ENCODE measurements around the gene CPEB4.

The CPEB4 gene

DNA sequence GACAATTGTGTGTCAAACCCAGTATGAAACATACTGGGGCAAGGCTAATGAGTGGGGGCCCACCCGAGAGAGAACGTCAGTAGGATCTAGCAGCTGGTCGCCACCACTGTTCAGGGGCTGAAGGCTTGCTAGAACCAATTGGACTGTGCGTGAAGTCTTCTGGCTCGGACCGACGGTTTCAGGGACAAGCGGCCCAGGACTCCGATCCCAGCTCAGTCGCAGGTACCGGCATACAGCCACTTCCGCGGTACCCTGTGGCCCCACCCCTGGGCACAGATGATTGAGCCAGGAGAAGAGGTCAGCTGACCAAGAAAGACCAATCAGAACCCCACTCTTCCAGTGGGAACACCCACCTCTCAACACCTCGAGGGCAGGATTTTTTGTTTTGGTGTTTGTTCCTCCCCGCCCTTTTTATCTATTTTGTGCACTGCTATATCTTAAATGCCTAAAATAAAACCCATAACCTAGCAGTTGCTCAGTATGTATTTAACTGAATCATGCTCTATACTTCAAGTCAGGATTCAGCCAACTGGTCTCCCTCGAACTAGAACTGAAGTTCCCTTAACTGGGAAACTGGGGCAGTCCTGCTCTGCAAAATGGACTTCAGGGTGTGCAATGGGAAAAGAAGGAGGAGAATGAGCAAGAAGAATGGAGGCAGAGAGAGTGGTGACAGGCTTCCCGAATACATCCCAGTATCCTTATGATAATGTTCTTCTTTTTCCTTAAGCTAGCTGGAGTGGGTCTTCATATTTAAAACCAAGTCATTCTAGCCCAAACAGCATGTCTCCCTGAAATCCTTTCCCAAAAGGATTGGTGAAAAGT lies 21.1 kb upstream of the CPEB4 start:
- in situ Hi-C loops (cut with MboI; ENCODE audit: low sequenced_read_pairs, unreplicated experiment): no loop called here
- TF ChIP-seq, protein P1, sequence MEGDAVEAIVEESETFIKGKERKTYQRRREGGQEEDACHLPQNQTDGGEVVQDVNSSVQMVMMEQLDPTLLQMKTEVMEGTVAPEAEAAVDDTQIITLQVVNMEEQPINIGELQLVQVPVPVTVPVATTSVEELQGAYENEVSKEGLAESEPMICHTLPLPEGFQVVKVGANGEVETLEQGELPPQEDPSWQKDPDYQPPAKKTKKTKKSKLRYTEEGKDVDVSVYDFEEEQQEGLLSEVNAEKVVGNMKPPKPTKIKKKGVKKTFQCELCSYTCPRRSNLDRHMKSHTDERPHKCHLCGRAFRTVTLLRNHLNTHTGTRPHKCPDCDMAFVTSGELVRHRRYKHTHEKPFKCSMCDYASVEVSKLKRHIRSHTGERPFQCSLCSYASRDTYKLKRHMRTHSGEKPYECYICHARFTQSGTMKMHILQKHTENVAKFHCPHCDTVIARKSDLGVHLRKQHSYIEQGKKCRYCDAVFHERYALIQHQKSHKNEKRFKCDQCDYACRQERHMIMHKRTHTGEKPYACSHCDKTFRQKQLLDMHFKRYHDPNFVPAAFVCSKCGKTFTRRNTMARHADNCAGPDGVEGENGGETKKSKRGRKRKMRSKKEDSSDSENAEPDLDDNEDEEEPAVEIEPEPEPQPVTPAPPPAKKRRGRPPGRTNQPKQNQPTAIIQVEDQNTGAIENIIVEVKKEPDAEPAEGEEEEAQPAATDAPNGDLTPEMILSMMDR (IDR thresholded peaks at IDR 0.05; ENCODE audit: borderline replicate concordance, control extremely low read depth, extremely low read depth, insufficient read depth, missing control alignments): no peak
- no peak for DNase-seq (ENCODE audit: low spot score)

DNA sequence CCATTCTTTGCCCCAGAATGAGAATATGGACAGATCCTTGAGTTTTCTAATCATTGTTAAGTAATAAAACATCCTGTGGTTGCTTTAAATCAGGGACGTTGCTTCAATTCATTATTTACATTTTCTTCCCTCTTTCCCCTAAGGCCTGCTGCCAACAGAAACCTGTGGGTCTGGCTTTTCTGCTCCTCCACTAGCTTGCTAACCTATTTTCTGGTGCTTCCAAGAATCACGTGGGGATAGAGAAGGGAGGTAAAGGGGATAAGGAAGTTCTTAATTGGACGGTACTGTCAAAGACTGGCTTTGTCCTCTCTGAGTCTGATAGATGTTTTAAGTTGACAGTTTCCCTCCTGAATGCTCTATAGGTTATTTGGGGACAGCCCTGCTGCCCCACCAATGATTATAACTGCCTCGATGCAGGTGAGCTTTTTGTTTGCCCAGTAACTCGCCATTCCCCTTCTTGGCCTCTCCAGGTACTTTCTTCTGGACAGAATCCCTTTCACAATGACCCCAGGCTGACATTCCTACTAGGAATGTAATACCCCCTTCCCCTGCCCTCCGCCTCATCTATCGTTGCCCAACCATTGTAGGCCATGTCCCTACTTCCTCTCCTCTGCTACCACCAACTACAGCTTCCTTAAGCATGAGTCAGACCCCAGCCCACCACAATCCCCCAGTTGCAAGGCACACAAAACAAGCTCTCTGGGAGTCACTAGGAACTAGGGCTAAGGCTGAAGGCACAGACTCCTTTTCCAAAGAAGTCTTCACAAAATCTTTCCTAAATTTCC lies 19.9 kb upstream of the CPEB4 start:
- DNase-seq (ENCODE audit: low spot score): no peak
- in situ Hi-C loops (cut with MboI; ENCODE audit: low sequenced_read_pairs, unreplicated experiment): no loop called here

DNA sequence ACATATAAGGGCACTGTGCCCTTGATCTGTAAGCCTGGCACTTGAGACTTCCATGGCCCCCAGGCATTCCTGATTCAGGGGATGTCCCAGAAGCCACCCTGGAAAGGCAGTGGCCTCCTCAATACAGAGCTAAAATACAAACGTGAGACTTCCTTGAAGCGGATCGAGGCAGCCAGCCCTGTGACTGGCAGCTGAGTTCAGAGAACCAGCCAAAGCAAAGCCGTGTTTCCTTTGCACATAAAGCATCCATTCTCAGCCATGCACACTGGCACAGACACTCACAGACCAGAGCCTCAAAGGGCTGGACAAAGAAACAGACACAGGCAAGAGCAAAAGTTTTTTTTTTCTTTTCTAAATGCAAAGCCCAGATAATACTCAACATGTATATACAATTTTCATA lies 18.8 kb upstream of the CPEB4 start:
- DNase-seq (ENCODE audit: low spot score): no peak
- in situ Hi-C loops (cut with MboI; ENCODE audit: low sequenced_read_pairs, unreplicated experiment): no loop called here
- TF ChIP-seq, protein P1 (IDR thresholded peaks at IDR 0.05; ENCODE audit: borderline replicate concordance, control extremely low read depth, extremely low read depth, insufficient read depth, missing control alignments): no peak

More for the DNA sequence above, 19.9 kb upstream of the CPEB4 start:
- TF ChIP-seq, protein P1 (IDR thresholded peaks at IDR 0.05; ENCODE audit: borderline replicate concordance, control extremely low read depth, extremely low read depth, insufficient read depth, missing control alignments): no peak

DNA sequence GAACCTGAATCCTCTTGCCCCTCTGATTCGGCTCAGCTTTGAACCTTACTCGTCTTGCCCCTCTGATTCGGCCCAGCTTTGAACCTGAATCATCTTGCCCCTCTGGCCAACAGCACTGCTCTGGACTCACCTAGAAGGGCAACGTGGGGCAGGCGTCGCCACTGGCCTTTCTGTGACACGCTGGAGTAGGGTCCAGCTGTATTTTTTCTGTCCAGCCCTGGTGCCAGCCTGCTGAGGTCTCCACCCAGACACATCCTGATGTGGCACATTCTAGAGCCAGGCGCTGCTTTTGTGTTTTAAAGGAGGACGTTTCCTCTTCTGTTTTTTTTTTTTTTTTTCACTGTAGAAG lies 15.2 kb upstream of the CPEB4 start:
- TF ChIP-seq, protein P1 (IDR thresholded peaks at IDR 0.05; ENCODE audit: borderline replicate concordance, control extremely low read depth, extremely low read depth, insufficient read depth, missing control alignments): no peak
- no peak for DNase-seq (ENCODE audit: low spot score)
- in situ Hi-C loops (cut with MboI; ENCODE audit: low sequenced_read_pairs, unreplicated experiment): no loop called here

DNA sequence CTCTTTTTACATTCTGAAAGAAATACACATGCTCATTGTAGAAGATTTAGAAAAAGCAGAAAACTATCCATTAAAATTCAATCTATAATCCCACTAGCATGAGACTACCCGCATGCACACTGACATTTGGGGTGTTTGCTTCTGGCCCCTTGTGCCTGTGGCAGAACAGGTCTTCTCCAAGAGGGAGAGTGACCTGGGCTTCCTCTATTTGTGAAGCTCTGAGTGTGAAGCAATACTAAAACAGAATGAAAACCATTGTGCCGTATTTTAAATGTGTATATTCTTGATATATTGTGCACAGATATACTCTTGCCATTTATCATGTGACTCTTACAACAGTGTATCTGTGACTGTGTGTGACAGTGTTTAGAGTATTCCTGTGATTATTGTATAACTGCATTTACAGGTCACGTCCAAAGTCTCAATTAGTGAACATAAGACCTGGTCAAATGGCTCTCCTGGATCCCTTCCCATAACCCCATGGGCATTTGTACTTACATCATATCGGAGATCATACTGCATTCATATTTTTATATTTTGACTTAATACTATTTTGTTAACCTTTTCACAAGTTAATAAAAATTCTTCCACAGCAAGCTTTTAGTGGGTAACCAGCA lies 14.7 kb upstream of the CPEB4 start:
- in situ Hi-C loops (cut with MboI; ENCODE audit: low sequenced_read_pairs, unreplicated experiment): no loop called here
- no peak for DNase-seq (ENCODE audit: low spot score)
- TF ChIP-seq, protein P1 (IDR thresholded peaks at IDR 0.05; ENCODE audit: borderline replicate concordance, control extremely low read depth, extremely low read depth, insufficient read depth, missing control alignments): no peak

DNA sequence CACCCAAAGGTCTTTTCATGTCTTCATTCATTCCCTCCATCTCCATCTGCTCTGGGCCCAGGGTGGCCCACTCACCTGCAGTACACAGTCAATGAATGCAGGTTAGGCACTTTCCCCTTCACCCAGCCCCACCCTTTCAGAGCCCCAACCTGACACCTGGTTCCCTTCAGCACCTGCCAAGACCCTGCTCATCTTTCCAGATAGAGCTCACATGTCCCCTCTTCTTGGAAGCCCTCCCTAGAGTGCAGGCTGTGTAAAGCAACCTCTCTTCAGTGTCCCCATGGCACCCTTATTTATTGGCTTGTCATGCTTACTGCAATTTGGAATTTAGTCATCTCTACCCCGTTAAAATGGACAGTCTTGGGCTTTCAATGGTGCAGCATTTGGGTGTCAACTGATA lies 13.0 kb upstream of the CPEB4 start:
- TF ChIP-seq, protein P1 (IDR thresholded peaks at IDR 0.05; ENCODE audit: borderline replicate concordance, control extremely low read depth, extremely low read depth, insufficient read depth, missing control alignments): no peak
- in situ Hi-C loops (cut with MboI; ENCODE audit: low sequenced_read_pairs, unreplicated experiment): no loop called here
- DNase-seq (ENCODE audit: low spot score): no peak

All from GM13976 (cell line).